Activated B cell treated with CpG ODN at 0.5 μM for 24 hours (primary cell): ENCODE measurements around the gene RFLNA. TPM values are rescaled to one million over a fixed set of nuclear protein-coding genes. Genes with fewer than 3 reads are reported as not detected.

Experiments used
- ATAC-seq: fragments of 200-7000 bp; cut with Tn5 transposase; one replicate; pipeline ENCODE4 v1.10.0; 2021; ENCODE audit warnings: low read depth, mild to moderate bottlenecking, moderate library complexity
- CTCF ChIA-PET: fragments of 350-600 bp; sonication (Branson Sonifier 250); formaldehyde crosslinking; loops from one replicate; lab custom pipeline; 2021; ENCODE audit warnings: antibody characterized with exemption; lab: Charles Lee
- POLR2A ChIA-PET: fragments of 350-600 bp; sonication (Branson Sonifier 250); formaldehyde crosslinking; loops from one replicate; lab custom pipeline; 2021; ENCODE audit warnings: antibody characterized with exemption; lab: Charles Lee
- DNase-seq: peaks from one replicate; pipeline ENCODE4 v3.0.0; 2022
- H3K27ac Mint-ChIP-seq: one replicate; pipeline ENCODE4 v1.8.0; 2020; ENCODE audit warnings: mixed read lengths
- H3K27me3 Mint-ChIP-seq: one replicate; pipeline ENCODE4 v1.8.0; 2021; ENCODE audit warnings: mixed read lengths
- H3K36me3 Mint-ChIP-seq: one replicate; pipeline ENCODE4 v1.8.0; 2021; ENCODE audit warnings: low read depth, mixed read lengths
- H3K4me1 Mint-ChIP-seq: one replicate; pipeline ENCODE4 v1.8.0; 2021; ENCODE audit warnings: mixed read lengths
- H3K4me3 Mint-ChIP-seq: one replicate; pipeline ENCODE4 v1.8.0; 2020; ENCODE audit warnings: mild to moderate bottlenecking, mixed read lengths
- H3K9me3 Mint-ChIP-seq: one replicate; pipeline ENCODE4 v1.8.0; 2020; ENCODE audit warnings: mixed read lengths
- CTCF ChIP-seq: fragments of 200-600 bp; IDR thresholded peaks from one replicate; pipeline ENCODE4 v1.8.0; 2022; ENCODE audit warnings: antibody characterized with exemption, mild to moderate bottlenecking
- intact Hi-C: fragments of 100-400 bp; cut with micrococcal nuclease; formaldehyde crosslinking; loops from one replicate; pipeline ENCODE4 v1.15.1; 2024
- total RNA-seq: library from RNA; stranded (reverse); gene quantifications from 2 replicates; pipeline ENCODE4 v1.2.3, GENCODE V29; 2022

Gene RFLNA
- total RNA-seq, 1 donor from 2014 or later = not detected

GRCh38 chr12:124316257-124316900 lies 21.5 kb downstream of the RFLNA start:
- DNase-seq (no peak), ATAC-seq (no peak)
- intact Hi-C loops = no loop called here
- no peak for TF ChIP-seq CTCF
- Mint-ChIP-seq H3K4me3 (no peak overlapping the region), H3K9me3 (no peaks in the 10 kb centered on the region), H3K27me3 (no peaks in the 10 kb centered on the region), H3K27ac (no peak overlapping the region), H3K36me3 (no peaks in the 10 kb centered on the region), H3K4me1 (no peaks in the 10 kb centered on the region)
- CTCF ChIA-PET = no interaction called here
- POLR2A ChIA-PET = no interaction called here

- no peaks in the 10 kb centered on the region for H3K4me1 Mint-ChIP-seq
- DNase-seq = no peak
- peaks cover 1% of the 10 kb centered on the region for H3K36me3 Mint-ChIP-seq
- CTCF ChIA-PET = no interaction called here
- H3K9me3 Mint-ChIP-seq = no peaks in the 10 kb centered on the region
- ATAC-seq = no peak
- POLR2A ChIA-PET = no interaction called here
- intact Hi-C loops = no loop called here
- no peak overlapping the region for H3K27ac Mint-ChIP-seq
- TF ChIP-seq CTCF = no peak
- no peak overlapping the region for H3K4me3 Mint-ChIP-seq
- H3K27me3 Mint-ChIP-seq = no peaks in the 10 kb centered on the region
These were observed 22.5 kb downstream of the RFLNA start for GRCh38 chr12:124317400-124317799.

- H3K4me3 Mint-ChIP-seq = no peak overlapping the region
- POLR2A ChIA-PET = no interaction called here
- no peak for ATAC-seq
- no peaks in the 10 kb centered on the region for H3K27me3 Mint-ChIP-seq
- DNase-seq = no peak
- CTCF ChIA-PET = no interaction called here
- intact Hi-C loops = no loop called here
- peaks cover 3% of the 10 kb centered on the region for H3K36me3 Mint-ChIP-seq
- H3K4me1 Mint-ChIP-seq = no peaks in the 10 kb centered on the region
- peaks cover under 1% of the 10 kb centered on the region for H3K9me3 Mint-ChIP-seq
- H3K27ac Mint-ChIP-seq = no peak overlapping the region
- no peak for TF ChIP-seq CTCF
These were observed 23.6 kb downstream of the RFLNA start for GRCh38 chr12:124318278-124319020.

- intact Hi-C loops = no loop called here
- H3K27ac Mint-ChIP-seq = no peak overlapping the region
- H3K4me1 Mint-ChIP-seq = no peaks in the 10 kb centered on the region
- no peak for TF ChIP-seq CTCF
- H3K4me3 Mint-ChIP-seq = no peak overlapping the region
- peaks cover 10% of the 10 kb centered on the region for H3K9me3 Mint-ChIP-seq
- DNase-seq (no peak), ATAC-seq (no peak)
- ChIA-PET CTCF (interaction anchor here (0.5 kb wide), 1 partner anchor 336 kb away, joined by 3 read pairs; no protein-coding TSS in a partner anchor), POLR2A (no interaction called here)
- no peaks in the 10 kb centered on the region for H3K27me3 Mint-ChIP-seq
- peaks cover 13% of the 10 kb centered on the region for H3K36me3 Mint-ChIP-seq
These were observed 24.6 kb downstream of the RFLNA start for GRCh38 chr12:124319368-124320050.

GRCh38 chr12:124321040-124321481 lies 26.2 kb downstream of the RFLNA start:
- H3K4me3 Mint-ChIP-seq = no peak overlapping the region
- H3K9me3 Mint-ChIP-seq = peaks cover 16% of the 10 kb centered on the region
- TF ChIP-seq CTCF = no peak
- H3K4me1 Mint-ChIP-seq = no peaks in the 10 kb centered on the region
- ChIA-PET CTCF (interaction anchor here (0.6 to 1.2 kb wide), 4 partner anchors 10 to 451 kb away, joined by 3 to 4 read pairs (median 3); no protein-coding TSS in a partner anchor), POLR2A (interaction anchor here (0.6 kb wide), 1 partner anchor 36 kb away, joined by 5 read pairs; no protein-coding TSS in a partner anchor)
- no peaks in the 10 kb centered on the region for H3K27me3 Mint-ChIP-seq
- intact Hi-C loops = loop anchor here (1.0 kb wide), 1 partner anchor 285 kb away; no protein-coding TSS in a partner anchor
- ATAC-seq (peak; percentile 92), DNase-seq (peak; percentile 51)
- no peak overlapping the region for H3K27ac Mint-ChIP-seq
- peaks cover 23% of the 10 kb centered on the region for H3K36me3 Mint-ChIP-seq
